ENCODE data around the gene USP17L20. TPM values are rescaled to one million over a fixed set of nuclear protein-coding genes. Genes with fewer than 3 reads are reported as not detected.
"Not testable (repeated sequence)": the region's sequence is repeated elsewhere in the genome, so short reads cannot be mapped to it uniquely, and the experiment has no call there.

The USP17L20 gene
- total RNA-seq (not detected), polyA plus RNA-seq (not detected)
- long read RNA-seq, donor 1: 0 reads
- long read RNA-seq, donor 2: 0 reads
- long read RNA-seq, donor 3: 0 reads
- long read RNA-seq, donor 4: 0 reads

- DNase-seq: not testable (repeated sequence)
- no CpG with 5 or more reads among the region's 15 CpGs for WGBS
Observed at GRCh38 chr4:9257824-9258223, at the start of gene USP17L20. Gene USP17L20 (plus strand): TSS chr4:9258124. CDS start chr4:9258124, 0 bp downstream.

GRCh38 chr4:9210357-9210756 is 47.6 kb upstream of the USP17L20 start, which contains the start of gene USP17L10:
Gene USP17L10 (plus strand): TSS chr4:9210657. CDS start chr4:9210657, 0 bp downstream.
- 86% methylated on average over 11 of the region's 13 CpGs for WGBS
- not testable (repeated sequence) for DNase-seq; H3K27ac ChIP-seq (ENCODE audit: low read length)

More at GRCh38 chr4:9257824-9258223, at the start of gene USP17L20:
- ATAC-seq; H3K27ac ChIP-seq (ENCODE audit: low read length); H3K27me3 ChIP-seq (ENCODE audit: control insufficient read depth, insufficient read depth); H3K4me3 ChIP-seq (ENCODE audit: low read length); intact Hi-C loops (cut with DNase I); H3K9me3 ChIP-seq (ENCODE audit: control insufficient read depth, low read length); H3K4me1 ChIP-seq (ENCODE audit: control insufficient read depth, insufficient read depth, low read length): not testable (repeated sequence)

GRCh38 chr4:9214701-9215100 is 43.2 kb upstream of the USP17L20 start:
- H3K9me3 ChIP-seq (ENCODE audit: control insufficient read depth, low read length); H3K27ac ChIP-seq (ENCODE audit: low read length); H3K4me1 ChIP-seq (ENCODE audit: control insufficient read depth, insufficient read depth, low read length); intact Hi-C loops (cut with DNase I); H3K4me3 ChIP-seq (ENCODE audit: low read length); H3K27me3 ChIP-seq (ENCODE audit: control insufficient read depth, insufficient read depth); ATAC-seq: not testable (repeated sequence)
- DNase-seq: peak; percentile 0 to 25 (median 18)
- WGBS: 83% methylated on average over 11 of the region's 14 CpGs

More at GRCh38 chr4:9210357-9210756, 47.6 kb upstream of the USP17L20 start, which contains the start of gene USP17L10:
- H3K4me1 ChIP-seq (ENCODE audit: control insufficient read depth, insufficient read depth, low read length); intact Hi-C loops (cut with DNase I); ATAC-seq; H3K4me3 ChIP-seq (ENCODE audit: low read length); H3K9me3 ChIP-seq (ENCODE audit: control insufficient read depth, low read length); H3K27me3 ChIP-seq (ENCODE audit: control insufficient read depth, insufficient read depth): not testable (repeated sequence)

DNA sequence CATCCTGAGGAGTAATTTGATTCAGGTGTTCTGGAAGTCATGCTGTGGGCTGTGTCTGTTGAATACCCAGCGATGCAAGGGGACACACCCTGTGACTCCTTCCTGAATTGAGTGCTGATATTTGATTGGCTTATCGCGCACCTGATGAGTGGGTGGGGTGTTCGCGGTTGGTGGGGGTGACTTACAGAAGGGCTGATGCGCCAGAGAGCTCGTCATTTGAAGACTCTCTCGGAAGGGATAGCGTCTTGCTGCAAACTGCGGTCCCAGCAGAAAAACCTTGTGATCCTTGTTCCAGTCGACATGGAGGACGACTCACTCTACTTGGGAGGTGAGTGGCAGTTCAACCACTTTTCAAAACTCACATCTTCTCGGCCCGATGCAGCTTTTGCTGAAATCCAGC is 42.8 kb upstream of the USP17L20 start, which contains the start of gene USP17L11:
Gene USP17L11 (plus strand): TSS at position 301 of the 400 bp plus-strand sequence. CDS start 0 bp downstream, at position 301.
- WGBS: 89% methylated on average over 8 of the region's 14 CpGs
- H3K27ac ChIP-seq (ENCODE audit: low read length); DNase-seq; ATAC-seq; intact Hi-C loops (cut with DNase I); H3K9me3 ChIP-seq (ENCODE audit: control insufficient read depth, low read length); H3K27me3 ChIP-seq (ENCODE audit: control insufficient read depth, insufficient read depth); H3K4me1 ChIP-seq (ENCODE audit: control insufficient read depth, insufficient read depth, low read length); H3K4me3 ChIP-seq (ENCODE audit: low read length): not testable (repeated sequence)

GRCh38 chr4:9219852-9220251 is 38.1 kb upstream of the USP17L20 start, which contains the start of gene USP17L12:
Gene USP17L12 (plus strand): TSS chr4:9220152. CDS start chr4:9220152, 0 bp downstream.
- H3K27ac ChIP-seq (ENCODE audit: low read length); H3K4me3 ChIP-seq (ENCODE audit: low read length); H3K4me1 ChIP-seq (ENCODE audit: control insufficient read depth, insufficient read depth, low read length); ATAC-seq; H3K27me3 ChIP-seq (ENCODE audit: control insufficient read depth, insufficient read depth); H3K9me3 ChIP-seq (ENCODE audit: control insufficient read depth, low read length); DNase-seq; intact Hi-C loops (cut with DNase I): not testable (repeated sequence)
- WGBS: no CpG with 5 or more reads among the region's 13 CpGs

DNA sequence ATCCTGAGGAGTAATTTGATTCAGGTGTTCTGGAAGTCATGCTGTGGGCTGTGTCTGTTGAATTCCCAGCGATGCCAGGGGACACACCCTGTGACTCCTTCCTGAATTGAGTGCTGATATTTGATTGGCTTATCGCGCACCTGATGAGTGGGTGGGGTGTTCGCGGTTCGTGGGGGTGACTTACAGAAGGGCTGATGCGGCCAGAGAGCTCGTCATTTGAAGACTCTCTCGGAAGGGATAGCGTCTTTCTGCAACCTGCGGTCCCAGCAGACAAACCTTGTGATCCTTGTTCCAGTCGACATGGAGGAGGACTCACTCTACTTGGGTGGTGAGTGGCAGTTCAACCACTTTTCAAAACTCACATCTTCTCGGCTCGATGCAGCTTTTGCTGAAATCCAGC is 33.3 kb upstream of the USP17L20 start, which contains the start of gene USP17L13:
Gene USP17L13 (plus strand): TSS at position 301 of the 400 bp plus-strand sequence. CDS start 0 bp downstream, at position 301.
- H3K27ac ChIP-seq (ENCODE audit: low read length); H3K4me1 ChIP-seq (ENCODE audit: control insufficient read depth, insufficient read depth, low read length); H3K9me3 ChIP-seq (ENCODE audit: control insufficient read depth, low read length); intact Hi-C loops (cut with DNase I); ATAC-seq; H3K4me3 ChIP-seq (ENCODE audit: low read length); H3K27me3 ChIP-seq (ENCODE audit: control insufficient read depth, insufficient read depth); DNase-seq: not testable (repeated sequence)
- WGBS: no CpG with 5 or more reads among the region's 14 CpGs

DNA sequence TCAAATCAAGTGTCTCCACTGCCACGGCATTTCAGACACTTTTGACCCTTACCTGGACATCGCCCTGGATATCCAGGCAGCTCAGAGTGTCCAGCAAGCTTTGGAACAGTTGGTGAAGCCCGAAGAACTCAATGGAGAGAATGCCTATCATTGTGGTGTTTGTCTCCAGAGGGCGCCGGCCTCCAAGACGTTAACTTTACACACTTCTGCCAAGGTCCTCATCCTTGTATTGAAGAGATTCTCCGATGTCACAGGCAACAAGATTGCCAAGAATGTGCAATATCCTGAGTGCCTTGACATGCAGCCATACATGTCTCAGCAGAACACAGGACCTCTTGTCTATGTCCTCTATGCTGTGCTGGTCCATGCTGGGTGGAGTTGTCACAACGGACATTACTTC is 27.7 kb upstream of the USP17L20 start:
- 84% methylated on average over 5 of the region's 8 CpGs for WGBS
- peak in 1 of 3 donors; percentile 10 for DNase-seq
- H3K27ac ChIP-seq (ENCODE audit: low read length); H3K4me3 ChIP-seq (ENCODE audit: low read length); H3K27me3 ChIP-seq (ENCODE audit: control insufficient read depth, insufficient read depth); H3K4me1 ChIP-seq (ENCODE audit: control insufficient read depth, insufficient read depth, low read length); ATAC-seq; H3K9me3 ChIP-seq (ENCODE audit: control insufficient read depth, low read length); intact Hi-C loops (cut with DNase I): not testable (repeated sequence)

GRCh38 chr4:9234085-9234484 is 23.8 kb upstream of the USP17L20 start, which contains the start of gene USP17L15:
Gene USP17L15 (plus strand): TSS chr4:9234385. CDS start chr4:9234385, 0 bp downstream.
- DNase-seq; H3K27me3 ChIP-seq (ENCODE audit: control insufficient read depth, insufficient read depth); H3K27ac ChIP-seq (ENCODE audit: low read length); H3K4me3 ChIP-seq (ENCODE audit: low read length); H3K4me1 ChIP-seq (ENCODE audit: control insufficient read depth, insufficient read depth, low read length); ATAC-seq; H3K9me3 ChIP-seq (ENCODE audit: control insufficient read depth, low read length); intact Hi-C loops (cut with DNase I): not testable (repeated sequence)
- no CpG with 5 or more reads among the region's 15 CpGs for WGBS

DNA sequence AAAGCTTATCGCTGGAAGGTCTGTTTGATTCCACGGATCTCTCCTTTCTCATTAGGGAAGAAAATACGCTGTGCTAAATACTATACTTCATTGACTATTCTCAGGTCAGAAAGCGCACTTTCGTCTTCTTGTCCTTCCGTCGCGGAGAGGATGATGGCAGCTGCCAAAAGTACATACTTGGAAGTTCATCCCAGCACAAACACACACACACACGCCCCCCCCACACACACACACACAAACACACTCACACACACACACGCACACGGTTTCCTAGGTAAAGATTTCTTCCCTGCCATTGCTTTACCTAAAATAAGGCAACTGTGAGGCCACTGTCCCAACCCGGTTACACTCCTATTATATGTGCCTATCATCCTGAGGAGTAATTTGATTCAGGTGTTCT is 19.5 kb upstream of the USP17L20 start:
- H3K9me3 ChIP-seq (ENCODE audit: control insufficient read depth, low read length); H3K27ac ChIP-seq (ENCODE audit: low read length); H3K4me1 ChIP-seq (ENCODE audit: control insufficient read depth, insufficient read depth, low read length); H3K4me3 ChIP-seq (ENCODE audit: low read length); intact Hi-C loops (cut with DNase I); H3K27me3 ChIP-seq (ENCODE audit: control insufficient read depth, insufficient read depth); ATAC-seq: not testable (repeated sequence)
- peak; percentile 2 to 10 (median 9) for DNase-seq
- 85% methylated on average over 11 of the region's 12 CpGs for WGBS

DNA sequence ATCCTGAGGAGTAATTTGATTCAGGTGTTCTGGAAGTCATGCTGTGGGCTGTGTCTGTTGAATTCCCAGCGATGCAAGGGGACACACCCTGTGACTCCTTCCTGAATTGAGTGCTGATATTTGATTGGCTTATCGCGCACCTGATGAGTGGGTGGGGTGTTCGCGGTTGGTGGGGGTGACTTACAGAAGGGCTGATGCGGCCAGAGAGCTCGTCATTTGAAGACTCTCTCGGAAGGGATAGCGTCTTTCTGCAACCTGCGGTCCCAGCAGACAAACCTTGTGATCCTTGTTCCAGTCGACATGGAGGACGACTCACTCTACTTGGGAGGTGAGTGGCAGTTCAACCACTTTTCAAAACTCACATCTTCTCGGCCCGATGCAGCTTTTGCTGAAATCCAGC is 14.3 kb upstream of the USP17L20 start, which contains the start of gene USP17L17:
Gene USP17L17 (plus strand): TSS at position 301 of the 400 bp plus-strand sequence. CDS start 0 bp downstream, at position 301.
- H3K4me1 ChIP-seq (ENCODE audit: control insufficient read depth, insufficient read depth, low read length); intact Hi-C loops (cut with DNase I); H3K9me3 ChIP-seq (ENCODE audit: control insufficient read depth, low read length); ATAC-seq; H3K27ac ChIP-seq (ENCODE audit: low read length); DNase-seq; H3K27me3 ChIP-seq (ENCODE audit: control insufficient read depth, insufficient read depth); H3K4me3 ChIP-seq (ENCODE audit: low read length): not testable (repeated sequence)
- WGBS: 85% methylated on average over 5 of the region's 14 CpGs

GRCh38 chr4:9247953-9248680 is 9.8 kb upstream of the USP17L20 start, which contains the start of gene USP17L18:
Gene USP17L18 (plus strand): TSS chr4:9248630. CDS start chr4:9248630, 0 bp downstream.
- peak in 2 of 3 donors; percentile 1 to 4 for DNase-seq
- H3K9me3 ChIP-seq (ENCODE audit: control insufficient read depth, low read length); H3K4me1 ChIP-seq (ENCODE audit: control insufficient read depth, insufficient read depth, low read length); H3K27ac ChIP-seq (ENCODE audit: low read length); ATAC-seq; intact Hi-C loops (cut with DNase I); H3K27me3 ChIP-seq (ENCODE audit: control insufficient read depth, insufficient read depth); H3K4me3 ChIP-seq (ENCODE audit: low read length): not testable (repeated sequence)
- 89% methylated on average over 20 of the region's 26 CpGs for WGBS

All from right cardiac atrium (tissue), 5 donors.